ENCODE data around the gene NPNT.
"Not testable (repeated sequence)": the region's sequence is repeated elsewhere in the genome, so short reads cannot be mapped to it uniquely, and the experiment has no call there.

DNA sequence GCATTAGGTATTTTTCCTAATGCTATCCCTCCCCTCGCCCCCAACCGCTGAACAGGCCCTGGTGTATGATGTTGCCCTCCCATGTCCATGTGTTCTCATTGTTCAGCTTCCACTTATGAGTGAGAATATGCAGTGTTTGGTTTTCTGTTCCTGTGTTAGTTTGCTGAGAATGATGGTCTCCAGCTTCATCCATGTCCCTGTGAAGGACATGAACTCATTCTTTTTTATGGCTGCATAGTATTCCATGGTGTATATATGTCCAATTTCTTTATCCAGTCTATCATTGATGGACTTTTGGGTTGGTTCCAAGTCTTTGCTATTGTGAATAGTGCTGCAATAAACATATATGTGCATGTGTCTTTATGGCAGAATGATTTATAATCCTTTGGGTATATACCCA lies 43.0 kb upstream of the NPNT start:
- not testable (repeated sequence) for TF ChIP-seq POLR2A, CTCF (IDR thresholded peaks at IDR 0.05)

Data from breast epithelium (tissue), 3 donors.